PC-9 (cell line): ENCODE measurements around the gene BEX4.

Experiments used
- CTCF ChIP-seq: fragments of 200-600 bp; sonication (generic); conservative IDR thresholded peaks from 2 replicates; pipeline ENCODE4 v1.6.1; 2017; ENCODE audit warnings: mixed run types, antibody characterized with exemption, mild to moderate bottlenecking, moderate library complexity
- EZH2 ChIP-seq: fragments of 200-600 bp; sonication (generic); IDR thresholded peaks from 2 replicates; pipeline ENCODE4 v1.8.0; 2017; ENCODE audit warnings: antibody characterized with exemption, low read depth

GRCh38 chrX:103212749-103213457 lies 2.0 kb upstream of the BEX4 start:
- TF ChIP-seq CTCF (no peak), EZH2 (no peak)
